Sigmoid colon (tissue), 7 donors: ENCODE results near the gene ABCC8. TPM values are rescaled to one million over a fixed set of nuclear protein-coding genes. Genes with fewer than 3 reads are reported as not detected.

Experiments
- DNase-seq: peaks from one replicate; pipeline ENCODE4 v3.0.0-alpha.2; 2019
- H3K27ac ChIP-seq, 4 donors: fragments of 200-600 bp; sonication (generic); one replicate each; pipeline ENCODE4 v1.5.1; 2016 to 2019; ENCODE audit warnings: mild to moderate bottlenecking in 1 of 4
- H3K27me3 ChIP-seq, 3 donors: fragments of 200-600 bp; sonication (generic); one replicate each; pipeline ENCODE4 v1.5.1; 2019; ENCODE audit warnings: mild to moderate bottlenecking in 1 of 3
- H3K36me3 ChIP-seq, 4 donors: fragments of 200-600 bp; sonication (generic); one replicate each; pipeline ENCODE4 v1.5.1; 2016 to 2019
- H3K4me1 ChIP-seq, 4 donors: fragments of 200-600 bp; sonication (generic); one replicate each; pipeline ENCODE4 v1.5.1; 2017 to 2019
- H3K4me3 ChIP-seq, 4 donors: fragments of 200-600 bp; sonication (generic); one replicate each; pipeline ENCODE4 v1.5.1; 2017 to 2019; ENCODE audit warnings: mild to moderate bottlenecking in 2 of 4, moderate library complexity in 1 of 4
- H3K9me3 ChIP-seq, 4 donors: fragments of 200-600 bp in 3 of 4; sonication (generic) in 3 of 4; one replicate each; pipeline versions ENCODE4 v1.5.1 to v1.6.1; 2013 to 2019
- EP300 ChIP-seq, 4 donors: sonication (generic); formaldehyde crosslinking; IDR thresholded peaks; one replicate each; pipeline ENCODE4 v1.6.1; 2017; ENCODE audit warnings: antibody characterized with exemption in 4 of 4
- POLR2A ChIP-seq, 2 donors: fragments of 450-650 bp; IDR thresholded peaks; one replicate each; pipeline ENCODE4 v1.6.1; 2016; ENCODE audit warnings: antibody characterized with exemption in 2 of 2, mild to moderate bottlenecking in 2 of 2, moderate library complexity in 2 of 2
- POLR2AphosphoS5 ChIP-seq, 4 donors: sonication (generic); formaldehyde crosslinking; IDR thresholded peaks; one replicate each; pipeline ENCODE4 v1.6.1; 2017; ENCODE audit warnings: antibody characterized with exemption in 4 of 4
- WGBS, 2 donors: extraction: QIAGEN DNeasy Blood & Tissue Kit; methylation state at CpG; one replicate each; pipeline ENCODE4 v1.1.7; 2013; 5-methylcytosine and 5-hydroxymethylcytosine counted together
- intact Hi-C: fragments of 100-400 bp; cut with DNase I; formaldehyde crosslinking; loops from one replicate; pipeline ENCODE4 v1.15.1; 2023
- polyA plus RNA-seq, 3 donors: library from polyadenylated mRNA; stranded (reverse); fragments of 200-250 nt; gene quantifications; one replicate each; pipeline ENCODE4 v1.2.3, GENCODE V29; 2013
- total RNA-seq, 4 donors: library from RNA; depleted of rRNA; stranded (reverse); fragments of >200 nt; gene quantifications; one replicate each; pipeline ENCODE4 v1.1.0, GENCODE V29; 2016
- TF ChIP-seq, protein P1 (sequence below), 4 experiments: fragments of 450-650 bp in 3 of 4; fragments of 200-600 bp in 1 of 4; IDR thresholded peaks; one replicate each; pipeline ENCODE4 v1.5.1; 2016 to 2019; ENCODE audit warnings: antibody characterized with exemption in 4 of 4, mild to moderate bottlenecking in 3 of 4, moderate library complexity in 2 of 4
- donor health status: healthy with polysubstance abuse.
- donor health status: Bipolar disorder and iron deficiency.
- donor health status: healthy.

ABCC8 gene
- total RNA-seq (1 to 10 TPM; 1.8 to 9.7 (median 3.9) TPM), polyA plus RNA-seq (1 to 10 TPM in 2 of 3 donors, under 1 TPM in 1; 0.23 to 4.2 (median 2.6) TPM)

DNA sequence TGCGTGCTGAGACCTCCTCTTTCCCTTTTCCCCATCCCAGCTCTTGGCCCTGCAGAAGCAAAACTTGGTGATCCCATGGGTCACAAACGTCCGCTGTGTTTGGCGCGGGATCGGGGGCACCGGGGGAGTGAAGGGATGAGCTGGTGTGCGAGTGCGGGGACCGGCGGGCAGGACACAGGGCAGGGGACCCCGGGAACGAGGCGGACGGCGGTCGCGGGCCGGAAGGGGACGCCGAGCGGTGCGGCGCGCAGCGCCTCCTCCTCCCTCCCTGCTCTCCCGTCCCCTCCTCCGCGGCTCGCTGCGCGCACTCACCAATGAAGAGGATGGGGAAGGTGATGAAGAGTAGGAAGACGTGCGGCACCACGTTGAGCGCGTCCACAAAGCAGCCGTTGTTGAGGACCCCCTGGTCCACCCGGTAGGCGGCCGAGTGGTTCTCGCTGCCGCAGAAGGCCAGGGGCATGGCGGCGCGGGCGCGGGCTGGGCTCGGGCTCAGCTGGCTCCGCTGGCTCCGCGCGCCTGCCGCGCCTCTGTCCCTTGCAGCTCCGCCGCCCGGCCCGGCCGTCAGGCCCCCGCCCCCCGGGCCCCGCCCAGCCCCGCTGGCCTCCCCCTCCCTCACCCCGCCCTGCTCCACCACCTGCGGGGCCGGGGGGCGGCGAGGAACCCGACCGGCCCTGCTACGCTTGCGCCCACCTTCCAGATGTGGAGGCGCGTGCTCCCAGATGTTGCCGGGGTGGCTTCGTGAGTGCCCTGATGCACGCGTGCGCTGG is at the start of gene ABCC8:
TSS of gene ABCC8 (minus strand) at position 529 of the 767 bp plus-strand sequence. CDS start at position 460, 69 bp downstream.
- TF ChIP-seq, protein P1, sequence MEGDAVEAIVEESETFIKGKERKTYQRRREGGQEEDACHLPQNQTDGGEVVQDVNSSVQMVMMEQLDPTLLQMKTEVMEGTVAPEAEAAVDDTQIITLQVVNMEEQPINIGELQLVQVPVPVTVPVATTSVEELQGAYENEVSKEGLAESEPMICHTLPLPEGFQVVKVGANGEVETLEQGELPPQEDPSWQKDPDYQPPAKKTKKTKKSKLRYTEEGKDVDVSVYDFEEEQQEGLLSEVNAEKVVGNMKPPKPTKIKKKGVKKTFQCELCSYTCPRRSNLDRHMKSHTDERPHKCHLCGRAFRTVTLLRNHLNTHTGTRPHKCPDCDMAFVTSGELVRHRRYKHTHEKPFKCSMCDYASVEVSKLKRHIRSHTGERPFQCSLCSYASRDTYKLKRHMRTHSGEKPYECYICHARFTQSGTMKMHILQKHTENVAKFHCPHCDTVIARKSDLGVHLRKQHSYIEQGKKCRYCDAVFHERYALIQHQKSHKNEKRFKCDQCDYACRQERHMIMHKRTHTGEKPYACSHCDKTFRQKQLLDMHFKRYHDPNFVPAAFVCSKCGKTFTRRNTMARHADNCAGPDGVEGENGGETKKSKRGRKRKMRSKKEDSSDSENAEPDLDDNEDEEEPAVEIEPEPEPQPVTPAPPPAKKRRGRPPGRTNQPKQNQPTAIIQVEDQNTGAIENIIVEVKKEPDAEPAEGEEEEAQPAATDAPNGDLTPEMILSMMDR (IDR thresholded peaks at IDR 0.05): no peak
- TF ChIP-seq POLR2A (IDR thresholded peaks at IDR 0.05) (no peak), EP300 (IDR thresholded peaks at IDR 0.05) (no peak), POLR2AphosphoS5 (IDR thresholded peaks at IDR 0.05) (no peak)
- intact Hi-C loops: no loop called here
- Histone ChIP-seq H3K4me3 (peak within 1 kb of the TSS in 3 of 4 donors; percentile 17 to 32 (median 32)), H3K4me1 (peaks cover 0 to 20% (median 15%) of the 10 kb centered on the region in 4 donors), H3K36me3 (no peaks in the 10 kb centered on the region), H3K27ac (no peak within 1 kb of the TSS), H3K27me3 (peaks cover 21 to 63% (median 44%) of the 10 kb centered on the region in 3 donors), H3K9me3 (no peaks in the 10 kb centered on the region)
- DNase-seq: no peak
- 2% methylated on average over 80 of the region's 80 CpGs for WGBS, 2 donors

DNA sequence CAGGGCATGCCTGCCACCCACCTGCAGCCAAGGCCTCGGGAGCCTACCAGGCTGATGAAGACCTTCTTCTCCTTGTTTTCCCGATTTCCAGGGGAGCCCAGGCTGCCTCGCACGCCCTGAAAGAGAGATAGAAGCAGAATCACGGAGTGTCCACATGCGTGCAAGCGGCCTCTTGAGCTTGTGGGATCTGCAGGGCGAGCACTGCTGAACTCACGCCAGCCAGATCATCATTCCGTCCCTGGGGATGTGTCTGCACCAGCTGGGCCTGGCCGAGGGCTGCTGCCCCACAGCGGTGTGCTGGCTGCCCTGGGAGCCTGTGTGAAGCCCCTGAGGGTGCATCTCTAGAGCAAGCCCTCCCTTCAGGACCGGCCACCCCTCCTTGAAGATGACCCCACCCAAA is 49.7 kb upstream of the ABCC8 start:
- TF ChIP-seq POLR2AphosphoS5 (IDR thresholded peaks at IDR 0.05): no peak
- no peak for TF ChIP-seq EP300 (IDR thresholded peaks at IDR 0.05)
- no peak for TF ChIP-seq POLR2A (IDR thresholded peaks at IDR 0.05)
- H3K4me1 ChIP-seq: no peaks in the 10 kb centered on the region

DNA sequence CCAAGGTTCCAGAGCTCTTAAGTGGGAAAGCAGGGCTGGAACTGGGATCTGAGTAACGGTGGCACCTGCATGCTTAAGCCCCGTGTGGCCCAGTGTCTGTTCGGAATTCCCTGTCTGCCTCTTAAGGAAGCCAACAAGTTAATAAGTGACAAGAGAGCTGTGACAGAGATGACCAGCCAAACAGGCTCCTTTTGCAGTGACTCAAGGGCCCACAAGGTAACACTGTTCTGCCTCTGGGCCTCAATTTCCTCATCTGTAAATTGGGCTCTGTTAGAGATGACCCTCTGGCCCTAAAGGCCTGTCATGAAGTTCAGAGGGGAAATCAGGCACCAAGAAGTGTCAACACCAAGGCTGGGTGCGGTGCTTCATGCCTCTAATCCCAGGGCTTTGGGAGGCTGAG is 48.9 kb upstream of the ABCC8 start:
- 53 to 84% methylated on average over 4 of the region's 4 CpGs for WGBS, 2 donors
- Histone ChIP-seq H3K27ac (no peak overlapping the region), H3K4me1 (no peaks in the 10 kb centered on the region), H3K27me3 (no peaks in the 10 kb centered on the region), H3K4me3 (no peak overlapping the region), H3K36me3 (no peaks in the 10 kb centered on the region), H3K9me3 (no peaks in the 10 kb centered on the region)
- intact Hi-C loops: no loop called here
- DNase-seq: no peak
- no peak for TF ChIP-seq POLR2AphosphoS5 (IDR thresholded peaks at IDR 0.05)
- no peak for TF ChIP-seq EP300 (IDR thresholded peaks at IDR 0.05)
- TF ChIP-seq, protein P1 (IDR thresholded peaks at IDR 0.05): no peak
- no peak for TF ChIP-seq POLR2A (IDR thresholded peaks at IDR 0.05)

More for the DNA sequence above, 49.7 kb upstream of the ABCC8 start:
- H3K27me3 ChIP-seq: no peaks in the 10 kb centered on the region
- no peak overlapping the region for H3K27ac ChIP-seq
- intact Hi-C loops: no loop called here
- no peaks in the 10 kb centered on the region for H3K9me3 ChIP-seq
- 90% methylated on average over 13 of the region's 13 CpGs for WGBS, 2 donors
- no peak for DNase-seq
- H3K4me3 ChIP-seq: no peak overlapping the region
- H3K36me3 ChIP-seq: no peaks in the 10 kb centered on the region

DNA sequence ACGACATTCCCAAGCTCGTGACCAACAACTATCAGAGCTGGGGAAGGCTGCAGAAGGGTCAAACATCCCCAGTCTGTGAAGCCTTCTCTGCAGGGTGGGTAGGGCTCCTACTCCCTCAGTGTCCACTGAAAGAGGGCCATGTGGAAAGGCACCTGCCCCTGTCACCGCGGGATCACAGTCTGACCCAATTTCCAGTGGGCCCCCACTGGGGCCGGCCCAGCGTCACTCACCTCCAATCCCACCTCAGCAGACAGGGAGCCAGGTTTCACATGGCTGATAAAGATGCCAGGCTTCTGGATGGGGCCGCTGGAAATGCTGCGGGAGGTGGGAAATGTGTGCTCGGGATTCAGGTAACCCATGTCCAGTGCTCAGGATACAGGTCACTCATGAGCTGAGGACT is 47.6 kb upstream of the ABCC8 start:
- Histone ChIP-seq H3K27ac (no peak overlapping the region), H3K36me3 (no peaks in the 10 kb centered on the region), H3K27me3 (no peaks in the 10 kb centered on the region), H3K9me3 (no peaks in the 10 kb centered on the region), H3K4me3 (no peak overlapping the region), H3K4me1 (no peaks in the 10 kb centered on the region)
- intact Hi-C loops: no loop called here
- no peak for TF ChIP-seq EP300 (IDR thresholded peaks at IDR 0.05)
- no peak for TF ChIP-seq POLR2AphosphoS5 (IDR thresholded peaks at IDR 0.05)
- no peak for TF ChIP-seq POLR2A (IDR thresholded peaks at IDR 0.05)
- TF ChIP-seq, protein P1 (IDR thresholded peaks at IDR 0.05): no peak
- DNase-seq: no peak
- 94 to 95% methylated on average over 9 of the region's 9 CpGs for WGBS, 2 donors

DNA sequence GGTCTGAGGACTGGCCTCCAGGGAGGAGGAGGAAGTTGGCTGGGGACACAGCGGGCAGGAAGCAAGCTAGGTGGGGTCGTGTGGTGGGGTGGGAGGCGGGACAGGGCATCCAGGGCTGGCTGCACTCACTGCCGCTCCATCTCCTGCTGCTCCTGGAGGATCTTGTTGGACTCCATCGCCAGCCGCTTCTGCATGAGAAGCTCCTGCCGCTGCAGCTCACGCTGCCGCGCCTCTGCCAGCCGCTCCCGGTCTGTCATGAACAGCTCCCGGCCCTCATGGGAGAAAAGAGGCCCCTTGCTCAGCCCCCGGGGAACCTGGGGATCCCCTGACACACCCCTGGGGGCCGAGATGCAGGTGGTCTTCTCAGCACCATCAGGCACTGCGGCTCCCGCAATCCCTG is 46.0 kb upstream of the ABCC8 start:
- TF ChIP-seq POLR2A (IDR thresholded peaks at IDR 0.05): no peak
- TF ChIP-seq POLR2AphosphoS5 (IDR thresholded peaks at IDR 0.05): no peak
- no peak for TF ChIP-seq EP300 (IDR thresholded peaks at IDR 0.05)
- TF ChIP-seq, protein P1 (IDR thresholded peaks at IDR 0.05): no peak
- no peak overlapping the region for H3K4me3 ChIP-seq
- no peak for DNase-seq
- 84% methylated on average over 17 of the region's 17 CpGs for WGBS, 2 donors
- no peaks in the 10 kb centered on the region for H3K4me1 ChIP-seq
- H3K36me3 ChIP-seq: no peaks in the 10 kb centered on the region
- no peak overlapping the region for H3K27ac ChIP-seq
- intact Hi-C loops: no loop called here
- H3K27me3 ChIP-seq: no peaks in the 10 kb centered on the region
- no peaks in the 10 kb centered on the region for H3K9me3 ChIP-seq
